ENCODE results near the gene ADAMTSL2. TPM values are rescaled to one million over a fixed set of nuclear protein-coding genes. Genes with fewer than 3 reads are reported as not detected.

The ADAMTSL2 gene
- total RNA-seq, 1 donor from 2014 or later, result 0.15 TPM

GRCh38 chr9:133508046-133508445 is 26.5 kb upstream of the ADAMTSL2 start:
- TF ChIP-seq CTCF (IDR thresholded peaks at IDR 0.05), result no peak
- peaks cover 29% of the 10 kb centered on the region for H3K4me1 Mint-ChIP-seq (ENCODE audit: low read depth)
- no peak for DNase-seq (ENCODE audit: low spot score)
- H3K27me3 Mint-ChIP-seq (ENCODE audit: low read depth), result peaks cover 2% of the 10 kb centered on the region
- H3K36me3 Mint-ChIP-seq (ENCODE audit: low read depth), result peaks cover 1% of the 10 kb centered on the region
- H3K27ac Mint-ChIP-seq (ENCODE audit: unreplicated experiment), result no peak overlapping the region
- no peaks in the 10 kb centered on the region for H3K9me3 Mint-ChIP-seq (ENCODE audit: low read depth)
- no peak overlapping the region for H3K4me3 Mint-ChIP-seq (ENCODE audit: unreplicated experiment)

- H3K27ac Mint-ChIP-seq (ENCODE audit: unreplicated experiment), result peak overlapping the region; percentile 20
- H3K4me1 Mint-ChIP-seq (ENCODE audit: low read depth), result peaks cover 36% of the 10 kb centered on the region
- DNase-seq (ENCODE audit: low spot score), result no peak
Measured at GRCh38 chr9:133509179-133510083, 25.1 kb upstream of the ADAMTSL2 start.

GRCh38 chr9:133510926-133511505 is 23.5 kb upstream of the ADAMTSL2 start:
- DNase-seq (ENCODE audit: low spot score), result no peak
- Mint-ChIP-seq H3K4me3 (ENCODE audit: unreplicated experiment) (no peak overlapping the region), H3K4me1 (ENCODE audit: low read depth) (peaks cover 36% of the 10 kb centered on the region), H3K27ac (ENCODE audit: unreplicated experiment) (no peak overlapping the region), H3K36me3 (ENCODE audit: low read depth) (no peaks in the 10 kb centered on the region), H3K9me3 (ENCODE audit: low read depth) (no peaks in the 10 kb centered on the region), H3K27me3 (ENCODE audit: low read depth) (no peaks in the 10 kb centered on the region)
- no peak for TF ChIP-seq CTCF (IDR thresholded peaks at IDR 0.05)

More at GRCh38 chr9:133509179-133510083, 25.1 kb upstream of the ADAMTSL2 start:
- Mint-ChIP-seq H3K36me3 (ENCODE audit: low read depth) (no peaks in the 10 kb centered on the region), H3K27me3 (ENCODE audit: low read depth) (no peaks in the 10 kb centered on the region), H3K9me3 (ENCODE audit: low read depth) (no peaks in the 10 kb centered on the region), H3K4me3 (ENCODE audit: unreplicated experiment) (peak overlapping the region; percentile 47)
- TF ChIP-seq CTCF (IDR thresholded peaks at IDR 0.05), result peak; percentile 49

- H3K27ac Mint-ChIP-seq (ENCODE audit: unreplicated experiment), result no peak overlapping the region
- H3K9me3 Mint-ChIP-seq (ENCODE audit: low read depth), result no peaks in the 10 kb centered on the region
- no peak for TF ChIP-seq CTCF (IDR thresholded peaks at IDR 0.05)
- no peak overlapping the region for H3K4me3 Mint-ChIP-seq (ENCODE audit: unreplicated experiment)
- no peak for DNase-seq (ENCODE audit: low spot score)
- H3K4me1 Mint-ChIP-seq (ENCODE audit: low read depth), result peaks cover 31% of the 10 kb centered on the region
- no peaks in the 10 kb centered on the region for H3K36me3 Mint-ChIP-seq (ENCODE audit: low read depth)
- no peaks in the 10 kb centered on the region for H3K27me3 Mint-ChIP-seq (ENCODE audit: low read depth)
Measured at GRCh38 chr9:133511607-133512006, 22.9 kb upstream of the ADAMTSL2 start.
